ENCODE data around the gene COL23A1. TPM values are rescaled to one million over a fixed set of nuclear protein-coding genes. Genes with fewer than 3 reads are reported as not detected.

COL23A1 gene
- polyA plus RNA-seq, 2 donors: 0.59 to 0.75 TPM

DNA sequence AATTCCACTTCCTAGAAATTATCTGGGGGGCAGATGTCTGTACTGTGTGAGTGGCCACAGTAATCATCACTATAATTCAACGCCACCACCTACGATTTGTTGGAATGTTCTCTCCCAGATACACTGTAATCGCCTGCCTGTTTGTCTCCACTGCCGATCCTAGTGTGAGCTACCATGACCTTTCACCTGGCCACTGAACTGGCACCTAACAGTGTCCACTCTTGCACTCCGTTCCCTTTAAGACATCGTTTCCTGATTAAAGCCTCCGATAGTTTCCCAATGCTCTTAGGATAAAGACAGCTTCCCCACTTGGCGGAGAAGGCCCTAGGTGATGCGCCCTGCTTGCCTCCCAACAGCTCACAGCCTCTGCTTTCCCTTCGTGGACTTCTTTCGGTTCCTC is 361.6 kb downstream of the COL23A1 start:
- Histone ChIP-seq H3K4me3 (ENCODE audit: low read depth in 1 of 2, low read length in 2 of 2) (no peak overlapping the region), H3K4me1 (ENCODE audit: control insufficient read depth in 2 of 2, insufficient read depth in 2 of 2, low read length in 1 of 2) (peaks cover 10 to 12% of the 10 kb centered on the region in 2 donors), H3K36me3 (ENCODE audit: control insufficient read depth in 2 of 2, insufficient read depth in 2 of 2, low read length in 1 of 2) (peaks cover 9 to 33% of the 10 kb centered on the region in 2 donors), H3K9me3 (ENCODE audit: control insufficient read depth in 2 of 2, insufficient read depth in 1 of 2, low read depth in 1 of 2, low read length in 1 of 2) (no peaks in the 10 kb centered on the region), H3K27ac (ENCODE audit: low read depth in 2 of 2, low read length in 1 of 2) (no peak overlapping the region), H3K27me3 (ENCODE audit: control insufficient read depth in 1 of 2, insufficient read depth in 2 of 2, low read length in 2 of 2) (no peaks in the 10 kb centered on the region)
- WGBS, 2 donors: 94 to 95% methylated on average over 11 of the region's 11 CpGs

- Histone ChIP-seq H3K36me3 (ENCODE audit: control insufficient read depth in 2 of 2, insufficient read depth in 2 of 2, low read length in 1 of 2) (peaks cover 9 to 33% of the 10 kb centered on the region in 2 donors), H3K27ac (ENCODE audit: low read depth in 2 of 2, low read length in 1 of 2) (no peak overlapping the region)
- WGBS, 2 donors: 80 to 90% methylated on average over 3 of the region's 3 CpGs
Observed at GRCh38 chr5:178227929-178228328, 362.3 kb downstream of the COL23A1 start.

DNA sequence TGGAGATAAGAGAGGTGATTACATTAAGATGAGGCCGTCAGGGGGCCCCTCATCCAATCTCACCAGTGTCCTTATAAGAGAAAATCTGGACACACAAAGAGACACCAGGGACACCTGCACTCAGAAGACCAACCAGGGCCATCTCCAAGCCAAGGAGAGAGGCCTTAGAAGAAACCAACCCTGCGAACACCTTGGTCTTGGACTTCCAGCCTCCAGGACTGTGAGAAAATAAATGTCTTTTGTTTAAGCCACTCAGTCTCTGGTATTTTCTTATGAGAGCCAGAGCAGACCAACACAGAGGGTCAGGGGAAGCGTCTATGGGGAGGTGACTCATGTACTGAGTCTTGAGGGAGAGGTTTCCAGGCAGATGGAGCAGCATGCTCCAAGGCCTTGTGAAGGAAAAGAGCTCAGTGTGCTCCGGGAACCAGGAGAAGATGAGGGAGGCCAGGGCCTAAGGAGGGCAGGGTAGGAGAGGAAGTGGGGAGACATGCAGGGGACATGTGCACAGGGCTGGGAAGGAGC is 363.0 kb downstream of the COL23A1 start:
- peaks cover 12 to 14% of the 10 kb centered on the region in 2 donors for H3K4me1 ChIP-seq (ENCODE audit: control insufficient read depth in 2 of 2, insufficient read depth in 2 of 2, low read length in 1 of 2)
- H3K36me3 ChIP-seq (ENCODE audit: control insufficient read depth in 2 of 2, insufficient read depth in 2 of 2, low read length in 1 of 2): peaks cover 9 to 34% of the 10 kb centered on the region in 2 donors

More at GRCh38 chr5:178227929-178228328, 362.3 kb downstream of the COL23A1 start:
- no peak overlapping the region for H3K4me3 ChIP-seq (ENCODE audit: low read depth in 1 of 2, low read length in 2 of 2)
- peaks cover 10 to 14% of the 10 kb centered on the region in 2 donors for H3K4me1 ChIP-seq (ENCODE audit: control insufficient read depth in 2 of 2, insufficient read depth in 2 of 2, low read length in 1 of 2)
- no peaks in the 10 kb centered on the region for H3K9me3 ChIP-seq (ENCODE audit: control insufficient read depth in 2 of 2, insufficient read depth in 1 of 2, low read depth in 1 of 2, low read length in 1 of 2)
- no peaks in the 10 kb centered on the region for H3K27me3 ChIP-seq (ENCODE audit: control insufficient read depth in 1 of 2, insufficient read depth in 2 of 2, low read length in 2 of 2)

DNA sequence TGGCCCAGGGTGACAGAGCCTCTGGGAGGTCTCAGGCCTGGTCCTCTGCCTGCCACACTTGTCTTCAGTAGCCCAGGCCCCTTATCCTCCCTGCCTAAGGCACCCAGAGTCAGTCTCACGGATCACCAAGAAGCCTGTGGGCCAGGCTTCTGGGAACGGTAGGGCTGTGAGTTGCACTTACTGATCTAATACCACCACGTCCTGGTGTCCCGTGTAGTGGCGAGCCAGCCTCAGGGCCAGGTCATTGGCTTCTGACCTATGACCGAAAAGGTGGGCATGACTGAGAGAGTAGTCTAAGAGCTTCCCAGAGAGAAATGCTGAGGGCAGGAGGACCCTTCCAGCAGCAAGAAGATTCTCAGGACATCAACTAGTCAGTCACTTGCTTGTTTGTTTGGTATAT is 365.0 kb downstream of the COL23A1 start:
- Histone ChIP-seq H3K27me3 (ENCODE audit: control insufficient read depth in 1 of 2, insufficient read depth in 2 of 2, low read length in 2 of 2) (no peaks in the 10 kb centered on the region), H3K4me3 (ENCODE audit: low read depth in 1 of 2, low read length in 2 of 2) (no peak overlapping the region), H3K4me1 (ENCODE audit: control insufficient read depth in 2 of 2, insufficient read depth in 2 of 2, low read length in 1 of 2) (peaks cover 3 to 5% of the 10 kb centered on the region in 2 donors), H3K36me3 (ENCODE audit: control insufficient read depth in 2 of 2, insufficient read depth in 2 of 2, low read length in 1 of 2) (peaks cover 9 to 38% of the 10 kb centered on the region in 2 donors), H3K27ac (ENCODE audit: low read depth in 2 of 2, low read length in 1 of 2) (no peak overlapping the region), H3K9me3 (ENCODE audit: control insufficient read depth in 2 of 2, insufficient read depth in 1 of 2, low read depth in 1 of 2, low read length in 1 of 2) (no peaks in the 10 kb centered on the region)
- WGBS, 2 donors: 93 to 94% methylated on average over 6 of the region's 6 CpGs

More for the DNA sequence above, 363.0 kb downstream of the COL23A1 start:
- no peak overlapping the region for H3K4me3 ChIP-seq (ENCODE audit: low read depth in 1 of 2, low read length in 2 of 2)
- no peaks in the 10 kb centered on the region for H3K9me3 ChIP-seq (ENCODE audit: control insufficient read depth in 2 of 2, insufficient read depth in 1 of 2, low read depth in 1 of 2, low read length in 1 of 2)
- H3K27me3 ChIP-seq (ENCODE audit: control insufficient read depth in 1 of 2, insufficient read depth in 2 of 2, low read length in 2 of 2): no peaks in the 10 kb centered on the region
- WGBS, 2 donors: 94 to 97% methylated on average over 4 of the region's 4 CpGs
- no peak overlapping the region for H3K27ac ChIP-seq (ENCODE audit: low read depth in 2 of 2, low read length in 1 of 2)

GRCh38 chr5:178224403-178224802 is 365.8 kb downstream of the COL23A1 start:
- WGBS, 2 donors: 87 to 91% methylated on average over 17 of the region's 17 CpGs
- H3K4me3 ChIP-seq (ENCODE audit: low read depth in 1 of 2, low read length in 2 of 2): no peak overlapping the region
- H3K36me3 ChIP-seq (ENCODE audit: control insufficient read depth in 2 of 2, insufficient read depth in 2 of 2, low read length in 1 of 2): peaks cover 9 to 32% of the 10 kb centered on the region in 2 donors
- H3K9me3 ChIP-seq (ENCODE audit: control insufficient read depth in 2 of 2, insufficient read depth in 1 of 2, low read depth in 1 of 2, low read length in 1 of 2): no peaks in the 10 kb centered on the region
- H3K27ac ChIP-seq (ENCODE audit: low read depth in 2 of 2, low read length in 1 of 2): no peak overlapping the region
- peaks cover 3 to 5% of the 10 kb centered on the region in 2 donors for H3K4me1 ChIP-seq (ENCODE audit: control insufficient read depth in 2 of 2, insufficient read depth in 2 of 2, low read length in 1 of 2)
- H3K27me3 ChIP-seq (ENCODE audit: control insufficient read depth in 1 of 2, insufficient read depth in 2 of 2, low read length in 2 of 2): no peaks in the 10 kb centered on the region

DNA sequence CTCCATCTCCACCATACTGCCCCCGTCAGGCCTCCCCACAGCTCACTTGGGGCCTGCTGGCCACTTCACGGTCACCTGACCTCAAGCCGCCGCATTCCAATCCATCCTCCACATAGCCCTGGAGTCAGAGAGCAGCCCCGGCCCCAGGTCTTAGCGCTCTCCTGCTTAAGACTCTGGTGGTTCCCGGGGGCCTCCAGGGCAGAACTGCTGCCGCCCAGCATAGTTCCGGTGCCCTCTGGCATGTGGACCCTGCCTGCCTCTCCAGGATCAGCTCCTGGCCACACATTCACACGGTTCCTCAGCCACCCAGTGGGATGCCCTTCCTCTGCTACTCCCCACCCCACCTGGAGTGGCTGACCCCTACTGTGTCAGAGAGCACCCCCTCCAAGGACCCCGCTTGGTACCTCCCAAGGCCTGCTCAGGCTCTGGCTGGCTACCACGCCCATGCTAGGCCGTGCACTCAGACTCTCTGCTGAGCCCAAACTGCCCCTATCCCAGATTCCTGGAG is 366.3 kb downstream of the COL23A1 start:
- Histone ChIP-seq H3K27me3 (ENCODE audit: control insufficient read depth in 1 of 2, insufficient read depth in 2 of 2, low read length in 2 of 2) (no peaks in the 10 kb centered on the region), H3K4me1 (ENCODE audit: control insufficient read depth in 2 of 2, insufficient read depth in 2 of 2, low read length in 1 of 2) (peaks cover 3 to 5% of the 10 kb centered on the region in 2 donors), H3K36me3 (ENCODE audit: control insufficient read depth in 2 of 2, insufficient read depth in 2 of 2, low read length in 1 of 2) (peaks cover 9 to 30% of the 10 kb centered on the region in 2 donors), H3K9me3 (ENCODE audit: control insufficient read depth in 2 of 2, insufficient read depth in 1 of 2, low read depth in 1 of 2, low read length in 1 of 2) (no peaks in the 10 kb centered on the region), H3K4me3 (ENCODE audit: low read depth in 1 of 2, low read length in 2 of 2) (no peak overlapping the region), H3K27ac (ENCODE audit: low read depth in 2 of 2, low read length in 1 of 2) (no peak overlapping the region)
- WGBS, 2 donors: 71 to 72% methylated on average over 13 of the region's 13 CpGs

GRCh38 chr5:178223196-178223773 is 366.9 kb downstream of the COL23A1 start:
- no peak overlapping the region for H3K4me3 ChIP-seq (ENCODE audit: low read depth in 1 of 2, low read length in 2 of 2)
- H3K27ac ChIP-seq (ENCODE audit: low read depth in 2 of 2, low read length in 1 of 2): no peak overlapping the region
- no peaks in the 10 kb centered on the region for H3K9me3 ChIP-seq (ENCODE audit: control insufficient read depth in 2 of 2, insufficient read depth in 1 of 2, low read depth in 1 of 2, low read length in 1 of 2)
- WGBS, 2 donors: 83 to 89% methylated on average over 5 of the region's 5 CpGs
- no peaks in the 10 kb centered on the region for H3K27me3 ChIP-seq (ENCODE audit: control insufficient read depth in 1 of 2, insufficient read depth in 2 of 2, low read length in 2 of 2)
- peaks cover 3 to 5% of the 10 kb centered on the region in 2 donors for H3K4me1 ChIP-seq (ENCODE audit: control insufficient read depth in 2 of 2, insufficient read depth in 2 of 2, low read length in 1 of 2)
- peaks cover 9 to 29% of the 10 kb centered on the region in 2 donors for H3K36me3 ChIP-seq (ENCODE audit: control insufficient read depth in 2 of 2, insufficient read depth in 2 of 2, low read length in 1 of 2)

DNA sequence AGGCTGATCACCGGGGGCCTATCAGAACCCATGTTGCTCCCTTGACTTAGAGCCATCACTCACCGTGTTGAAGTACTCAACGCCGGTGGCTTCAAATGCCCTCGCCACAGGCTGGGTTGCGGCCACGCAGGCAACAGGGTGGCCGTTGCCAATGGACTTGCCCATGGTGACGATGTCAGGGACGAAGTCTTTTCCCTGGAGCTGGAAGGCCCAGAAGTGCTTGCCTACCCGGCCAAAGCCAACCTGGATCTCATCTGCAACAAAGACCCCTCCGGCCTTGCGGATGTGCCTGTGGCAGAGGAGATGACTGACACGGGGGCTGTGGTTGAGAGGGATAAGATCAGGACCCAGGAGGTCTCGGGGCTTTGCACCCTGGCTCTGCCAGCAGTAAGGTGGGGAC is 367.9 kb downstream of the COL23A1 start:
- Histone ChIP-seq H3K9me3 (ENCODE audit: control insufficient read depth in 2 of 2, insufficient read depth in 1 of 2, low read depth in 1 of 2, low read length in 1 of 2) (no peaks in the 10 kb centered on the region), H3K4me3 (ENCODE audit: low read depth in 1 of 2, low read length in 2 of 2) (no peak overlapping the region), H3K36me3 (ENCODE audit: control insufficient read depth in 2 of 2, insufficient read depth in 2 of 2, low read length in 1 of 2) (peaks cover 9 to 24% of the 10 kb centered on the region in 2 donors), H3K4me1 (ENCODE audit: control insufficient read depth in 2 of 2, insufficient read depth in 2 of 2, low read length in 1 of 2) (peaks cover 3 to 5% of the 10 kb centered on the region in 2 donors), H3K27ac (ENCODE audit: low read depth in 2 of 2, low read length in 1 of 2) (no peak overlapping the region), H3K27me3 (ENCODE audit: control insufficient read depth in 1 of 2, insufficient read depth in 2 of 2, low read length in 2 of 2) (no peaks in the 10 kb centered on the region)
- 94 to 97% methylated on average over 15 of the region's 15 CpGs for WGBS, 2 donors

DNA sequence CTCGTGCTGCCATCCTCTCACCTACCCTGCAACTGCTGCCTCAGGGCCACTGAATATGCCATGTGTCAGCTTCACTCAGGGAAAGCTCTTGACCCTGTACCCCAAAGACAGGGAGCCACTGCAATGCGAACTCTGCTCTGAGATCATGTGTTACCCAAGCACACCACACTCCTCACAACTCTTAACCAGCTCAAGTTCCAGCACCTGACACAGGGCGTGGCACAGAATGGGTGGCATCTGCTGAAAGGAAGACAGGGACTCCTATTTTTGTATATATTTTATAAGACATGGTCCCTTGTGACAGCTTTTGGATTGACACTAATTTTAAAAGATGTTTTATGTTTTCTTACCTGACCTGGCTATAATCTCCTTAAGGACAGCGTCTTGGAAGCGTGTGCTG is 368.3 kb downstream of the COL23A1 start:
- H3K27me3 ChIP-seq (ENCODE audit: control insufficient read depth in 1 of 2, insufficient read depth in 2 of 2, low read length in 2 of 2): no peaks in the 10 kb centered on the region
- H3K4me3 ChIP-seq (ENCODE audit: low read depth in 1 of 2, low read length in 2 of 2): no peak overlapping the region
- 75 to 76% methylated on average over 5 of the region's 5 CpGs for WGBS, 2 donors
- H3K27ac ChIP-seq (ENCODE audit: low read depth in 2 of 2, low read length in 1 of 2): no peak overlapping the region
- H3K9me3 ChIP-seq (ENCODE audit: control insufficient read depth in 2 of 2, insufficient read depth in 1 of 2, low read depth in 1 of 2, low read length in 1 of 2): no peaks in the 10 kb centered on the region
- peaks cover 9 to 22% of the 10 kb centered on the region in 2 donors for H3K36me3 ChIP-seq (ENCODE audit: control insufficient read depth in 2 of 2, insufficient read depth in 2 of 2, low read length in 1 of 2)
- peaks cover 3 to 5% of the 10 kb centered on the region in 2 donors for H3K4me1 ChIP-seq (ENCODE audit: control insufficient read depth in 2 of 2, insufficient read depth in 2 of 2, low read length in 1 of 2)

DNA sequence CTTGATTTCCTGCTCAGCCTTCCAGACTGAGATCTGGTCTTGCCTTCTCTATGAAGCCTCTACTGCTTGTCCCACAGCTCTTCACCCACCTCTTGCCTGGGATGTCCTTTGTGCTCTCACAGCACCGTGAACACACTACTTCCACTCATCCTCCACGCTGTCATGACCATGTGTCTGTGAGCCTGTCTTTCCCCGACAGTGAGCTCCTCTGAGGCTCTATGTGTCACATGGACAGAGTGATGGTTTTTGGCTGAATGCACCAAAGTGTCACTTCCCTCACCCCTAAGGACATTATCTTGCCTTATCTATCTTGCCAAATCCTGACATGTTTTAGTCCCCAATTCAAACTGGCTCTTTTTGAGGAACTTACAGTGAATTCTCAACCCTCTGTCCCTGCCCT is 368.9 kb downstream of the COL23A1 start:
- peaks cover 11 to 24% of the 10 kb centered on the region in 2 donors for H3K36me3 ChIP-seq (ENCODE audit: control insufficient read depth in 2 of 2, insufficient read depth in 2 of 2, low read length in 1 of 2)
- WGBS, 2 donors: 75 to 77% methylated on average over 3 of the region's 3 CpGs
- no peaks in the 10 kb centered on the region for H3K9me3 ChIP-seq (ENCODE audit: control insufficient read depth in 2 of 2, insufficient read depth in 1 of 2, low read depth in 1 of 2, low read length in 1 of 2)
- no peaks in the 10 kb centered on the region for H3K27me3 ChIP-seq (ENCODE audit: control insufficient read depth in 1 of 2, insufficient read depth in 2 of 2, low read length in 2 of 2)
- H3K4me3 ChIP-seq (ENCODE audit: low read depth in 1 of 2, low read length in 2 of 2): no peak overlapping the region
- H3K4me1 ChIP-seq (ENCODE audit: control insufficient read depth in 2 of 2, insufficient read depth in 2 of 2, low read length in 1 of 2): peaks cover 3 to 5% of the 10 kb centered on the region in 2 donors
- H3K27ac ChIP-seq (ENCODE audit: low read depth in 2 of 2, low read length in 1 of 2): peak overlapping the region in 1 of 2 donors; percentile 17
